Measurements from ENCODE around the gene PHACTR1. TPM values are rescaled to one million over a fixed set of nuclear protein-coding genes. Genes with fewer than 3 reads are reported as not detected.
A peak's percentile ranks its signal among the peaks of the same experiment; 100 is the strongest.

PHACTR1 gene
- total RNA-seq, 2 donors from 2014 or later = 6.0 to 12.9 TPM

GRCh38 chr6:12899046-12899833, 182.7 kb downstream of the PHACTR1 start:
- peaks cover 5% of the 10 kb centered on the region for H3K4me1 ChIP-seq
- no peaks in the 10 kb centered on the region for H3K27me3 ChIP-seq
- no peak for DNase-seq
- TF ChIP-seq POLR2A (IDR thresholded peaks at IDR 0.05) (no peak), CTCF (IDR thresholded peaks at IDR 0.05) (no peak)
- H3K36me3 ChIP-seq (replicated peaks in 1 of 2; ENCODE audit: insufficient read depth in 1 of 2, low read depth in 2 of 2) = no peaks in the 10 kb centered on the region
- H3K9me3 ChIP-seq = no peaks in the 10 kb centered on the region
- WGBS, 2 donors = 78 to 84% methylated on average over 4 of the region's 4 CpGs
- intact Hi-C loops (cut with DNase I) = no loop called here
- no peak overlapping the region for H3K27ac ChIP-seq
- H3K4me3 ChIP-seq = no peak overlapping the region
- ATAC-seq = no peak

GRCh38 chr6:12903246-12903645, 186.7 kb downstream of the PHACTR1 start:
- H3K36me3 ChIP-seq (replicated peaks in 1 of 2; ENCODE audit: insufficient read depth in 1 of 2, low read depth in 2 of 2) = no peaks in the 10 kb centered on the region
- no peak overlapping the region for H3K27ac ChIP-seq
- H3K4me3 ChIP-seq = no peak overlapping the region
- H3K9me3 ChIP-seq = no peaks in the 10 kb centered on the region
- TF ChIP-seq POLR2A (IDR thresholded peaks at IDR 0.05) = no peak
- TF ChIP-seq CTCF (IDR thresholded peaks at IDR 0.05) = no peak
- 41% methylated on average over 1 of the region's 1 CpG for WGBS, 2 donors
- ATAC-seq = no peak
- H3K27me3 ChIP-seq = no peaks in the 10 kb centered on the region
- DNase-seq = peak in 1 of 4 donors; percentile 19
- no peaks in the 10 kb centered on the region for H3K4me1 ChIP-seq
- intact Hi-C loops (cut with DNase I) = no loop called here

GRCh38 chr6:12909833-12910232, 193.3 kb downstream of the PHACTR1 start:
- 70 to 84% methylated on average over 6 of the region's 6 CpGs for WGBS, 2 donors
- Histone ChIP-seq H3K4me3 (no peak overlapping the region), H3K27me3 (no peaks in the 10 kb centered on the region), H3K9me3 (no peaks in the 10 kb centered on the region), H3K27ac (no peak overlapping the region), H3K4me1 (no peaks in the 10 kb centered on the region), H3K36me3 (replicated peaks in 1 of 2; ENCODE audit: insufficient read depth in 1 of 2, low read depth in 2 of 2) (no peaks in the 10 kb centered on the region)
- DNase-seq (no peak), ATAC-seq (no peak)
- intact Hi-C loops (cut with DNase I) = loop anchor here (5.0 kb wide), 1 partner anchor 422 kb away; no protein-coding TSS in a partner anchor
- TF ChIP-seq CTCF (IDR thresholded peaks at IDR 0.05) = no peak
- TF ChIP-seq POLR2A (IDR thresholded peaks at IDR 0.05) = no peak

- WGBS, 2 donors = 13% methylated on average over 2 of the region's 2 CpGs
- Histone ChIP-seq H3K27ac (no peak overlapping the region), H3K4me1 (no peaks in the 10 kb centered on the region), H3K4me3 (no peak overlapping the region), H3K36me3 (replicated peaks in 1 of 2; ENCODE audit: insufficient read depth in 1 of 2, low read depth in 2 of 2) (no peaks in the 10 kb centered on the region), H3K9me3 (no peaks in the 10 kb centered on the region), H3K27me3 (no peaks in the 10 kb centered on the region)
- no peak for DNase-seq
- peak; percentile 47 for ATAC-seq
- intact Hi-C loops (cut with DNase I) = loop anchor here (5.0 kb wide), 1 partner anchor 421 kb away; no protein-coding TSS in a partner anchor
- TF ChIP-seq CTCF (IDR thresholded peaks at IDR 0.05) = peak in 6 of 7 experiments; percentile 48 to 76 (median 64)
- no peak for TF ChIP-seq POLR2A (IDR thresholded peaks at IDR 0.05)
These were observed 194.9 kb downstream of the PHACTR1 start for GRCh38 chr6:12911427-12911826.

- no peak overlapping the region for H3K27ac ChIP-seq
- DNase-seq (no peak), ATAC-seq (no peak)
- TF ChIP-seq CTCF (IDR thresholded peaks at IDR 0.05) (no peak), POLR2A (IDR thresholded peaks at IDR 0.05) (no peak)
- H3K27me3 ChIP-seq = no peaks in the 10 kb centered on the region
- H3K4me1 ChIP-seq = no peaks in the 10 kb centered on the region
- WGBS, 2 donors = 68 to 71% methylated on average over 6 of the region's 6 CpGs
- no peak overlapping the region for H3K4me3 ChIP-seq
- no peaks in the 10 kb centered on the region for H3K36me3 ChIP-seq (replicated peaks in 1 of 2; ENCODE audit: insufficient read depth in 1 of 2, low read depth in 2 of 2)
- no peaks in the 10 kb centered on the region for H3K9me3 ChIP-seq
- intact Hi-C loops (cut with DNase I) = loop anchor here (5.0 kb wide), 1 partner anchor 419 kb away; no protein-coding TSS in a partner anchor
These were observed 196.6 kb downstream of the PHACTR1 start for GRCh38 chr6:12913201-12913600.
